HG02798 (cell line): ENCODE results near the gene MAN1B1.

Experiments
- ATAC-seq: cut with Tn5 transposase; IDR thresholded peaks from one replicate; pipeline ENCODE4 v1.9.1; 2021; ENCODE audit warnings: mild to moderate bottlenecking; ENCODE audit not compliant: unreplicated experiment, poor library complexity

Gene MAN1B1

DNA sequence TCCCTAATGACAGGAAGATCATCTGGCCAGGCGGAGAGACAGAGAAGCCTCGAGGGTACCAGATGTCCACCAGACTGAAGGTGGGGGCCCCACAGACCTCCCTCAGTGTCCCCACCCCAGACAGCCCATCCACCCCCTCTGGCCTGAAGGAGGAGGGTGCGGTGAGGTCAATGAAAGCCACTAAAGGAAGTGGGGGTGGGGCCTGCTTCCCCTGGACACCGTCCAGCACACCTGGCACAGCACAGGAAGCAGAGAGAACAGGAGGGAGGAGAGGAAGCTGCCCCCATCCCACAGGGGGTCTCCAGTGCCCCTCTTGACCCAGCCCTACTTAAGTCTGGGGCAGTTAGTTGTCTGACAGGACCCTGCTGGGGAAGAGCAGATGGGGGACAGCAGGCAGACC, 71.8 kb downstream of the MAN1B1 start:
- ATAC-seq: no peak
